SIG-M5 treated with dmso at 0.1 percent for 504 hours (cell line): ENCODE data around the gene AIG1.
"Not testable (repeated sequence)": the region's sequence is repeated elsewhere in the genome, so short reads cannot be mapped to it uniquely, and the experiment has no call there.

Experiments used
- DNase-seq: peaks from one replicate; lab custom pipeline; 2025; ENCODE audit not compliant: unreplicated experiment; lab: John Stamatoyannopoulos, UW

AIG1 gene

GRCh38 chr6:143160439-143161220 lies 99.9 kb downstream of the AIG1 start:
- DNase-seq, result no peak

GRCh38 chr6:143163621-143164020 lies 102.9 kb downstream of the AIG1 start:
- no peak for DNase-seq

- DNase-seq, result no peak
Measured at GRCh38 chr6:143164565-143165105, 103.9 kb downstream of the AIG1 start.

- no peak for DNase-seq
Measured at GRCh38 chr6:143165315-143165855, 104.7 kb downstream of the AIG1 start.

- no peak for DNase-seq
Measured at GRCh38 chr6:143166247-143166695, 105.6 kb downstream of the AIG1 start.

- DNase-seq, result no peak
Measured at GRCh38 chr6:143167224-143167623, 106.5 kb downstream of the AIG1 start.

- not testable (repeated sequence) for DNase-seq
Measured at GRCh38 chr6:143168396-143168816, 107.7 kb downstream of the AIG1 start.

GRCh38 chr6:143169440-143169839 lies 108.8 kb downstream of the AIG1 start:
- DNase-seq, result no peak

- no peak for DNase-seq
Measured at GRCh38 chr6:143174516-143174915, 113.8 kb downstream of the AIG1 start.

- DNase-seq, result no peak
Measured at GRCh38 chr6:143174951-143175350, 114.3 kb downstream of the AIG1 start.

- DNase-seq, result no peak
Measured at GRCh38 chr6:143176090-143177021, 115.7 kb downstream of the AIG1 start.

GRCh38 chr6:143177706-143178105 lies 117.0 kb downstream of the AIG1 start:
- DNase-seq, result no peak

- DNase-seq, result no peak
Measured at GRCh38 chr6:143179096-143179495, 118.4 kb downstream of the AIG1 start.

- no peak for DNase-seq
Measured at GRCh38 chr6:143179901-143180612, 119.4 kb downstream of the AIG1 start.

GRCh38 chr6:143180826-143181225 lies 120.1 kb downstream of the AIG1 start:
- DNase-seq, result no peak

- no peak for DNase-seq
Measured at GRCh38 chr6:143183666-143184065, 123.0 kb downstream of the AIG1 start.

GRCh38 chr6:143185288-143185687 lies 124.6 kb downstream of the AIG1 start:
- no peak for DNase-seq

GRCh38 chr6:143187238-143187923 lies 126.7 kb downstream of the AIG1 start:
- DNase-seq, result no peak

GRCh38 chr6:143188292-143188691 lies 127.6 kb downstream of the AIG1 start:
- no peak for DNase-seq

GRCh38 chr6:143191361-143191760 lies 130.7 kb downstream of the AIG1 start:
- DNase-seq, result no peak
